ENCODE measurements around the gene GCNT4.

The GCNT4 gene

DNA sequence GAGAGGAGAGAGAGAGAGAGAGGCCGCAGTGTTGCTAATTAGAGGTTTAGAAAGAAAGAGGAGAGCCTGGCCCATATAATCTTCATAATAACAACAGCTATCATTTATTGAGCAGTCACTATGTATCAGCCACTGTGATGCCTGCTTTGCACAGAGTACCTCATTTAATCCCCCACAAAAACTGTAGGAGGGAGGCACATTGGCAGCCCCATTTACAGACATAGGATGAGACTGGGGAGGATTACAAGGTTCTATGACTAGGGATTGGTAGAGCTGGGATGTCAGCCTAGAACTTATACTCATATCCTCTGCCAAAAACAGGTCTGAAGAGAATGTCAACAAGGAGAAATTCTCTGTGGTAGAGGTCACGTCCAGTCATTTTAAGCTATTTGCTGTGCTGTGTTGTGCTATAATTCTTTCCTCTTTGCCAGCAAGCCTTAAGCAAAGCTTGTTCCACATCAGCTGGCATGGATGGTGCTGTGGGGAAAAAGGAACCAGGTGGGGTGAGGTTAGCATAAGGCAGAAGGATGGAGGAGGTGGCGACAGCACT, 6.7 kb upstream of the GCNT4 start:
- no peaks in the 10 kb centered on the region for H3K4me1 ChIP-seq (ENCODE audit: insufficient read depth, low read length, severe bottlenecking)
- no peak overlapping the region for H3K27ac ChIP-seq (ENCODE audit: low read depth, low read length, poor library complexity, severe bottlenecking)
- no peaks in the 10 kb centered on the region for H3F3A ChIP-seq (ENCODE audit: insufficient read depth, low read length)
- TF ChIP-seq EZH2 (IDR thresholded peaks at IDR 0.05; ENCODE audit: borderline replicate concordance, low read length), result no peak
- TF ChIP-seq, protein P1, sequence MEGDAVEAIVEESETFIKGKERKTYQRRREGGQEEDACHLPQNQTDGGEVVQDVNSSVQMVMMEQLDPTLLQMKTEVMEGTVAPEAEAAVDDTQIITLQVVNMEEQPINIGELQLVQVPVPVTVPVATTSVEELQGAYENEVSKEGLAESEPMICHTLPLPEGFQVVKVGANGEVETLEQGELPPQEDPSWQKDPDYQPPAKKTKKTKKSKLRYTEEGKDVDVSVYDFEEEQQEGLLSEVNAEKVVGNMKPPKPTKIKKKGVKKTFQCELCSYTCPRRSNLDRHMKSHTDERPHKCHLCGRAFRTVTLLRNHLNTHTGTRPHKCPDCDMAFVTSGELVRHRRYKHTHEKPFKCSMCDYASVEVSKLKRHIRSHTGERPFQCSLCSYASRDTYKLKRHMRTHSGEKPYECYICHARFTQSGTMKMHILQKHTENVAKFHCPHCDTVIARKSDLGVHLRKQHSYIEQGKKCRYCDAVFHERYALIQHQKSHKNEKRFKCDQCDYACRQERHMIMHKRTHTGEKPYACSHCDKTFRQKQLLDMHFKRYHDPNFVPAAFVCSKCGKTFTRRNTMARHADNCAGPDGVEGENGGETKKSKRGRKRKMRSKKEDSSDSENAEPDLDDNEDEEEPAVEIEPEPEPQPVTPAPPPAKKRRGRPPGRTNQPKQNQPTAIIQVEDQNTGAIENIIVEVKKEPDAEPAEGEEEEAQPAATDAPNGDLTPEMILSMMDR (IDR thresholded peaks at IDR 0.05; ENCODE audit: low read length), result no peak
- H3K79me2 ChIP-seq (ENCODE audit: insufficient read depth, low read length), result no peaks in the 10 kb centered on the region
- no peaks in the 10 kb centered on the region for H3K36me3 ChIP-seq (ENCODE audit: insufficient read depth, low read length)
- H3K4me3 ChIP-seq (ENCODE audit: low read depth, low read length, poor library complexity, severe bottlenecking), result no peak overlapping the region
- H2AFZ ChIP-seq (ENCODE audit: low read length), result no peak overlapping the region
- H3K9me3 ChIP-seq (ENCODE audit: low read length), result no peaks in the 10 kb centered on the region
- H3K27me3 ChIP-seq (ENCODE audit: insufficient read depth, low read length), result no peaks in the 10 kb centered on the region
- H3K9ac ChIP-seq (ENCODE audit: low read length), result no peak overlapping the region
- H4K20me1 ChIP-seq (ENCODE audit: insufficient read depth, low read length), result no peaks in the 10 kb centered on the region
- H3K9me2 ChIP-seq (ENCODE audit: low read depth, low read length), result no peaks in the 10 kb centered on the region
- H3K4me2 ChIP-seq (ENCODE audit: low read length), result no peak overlapping the region

DNA sequence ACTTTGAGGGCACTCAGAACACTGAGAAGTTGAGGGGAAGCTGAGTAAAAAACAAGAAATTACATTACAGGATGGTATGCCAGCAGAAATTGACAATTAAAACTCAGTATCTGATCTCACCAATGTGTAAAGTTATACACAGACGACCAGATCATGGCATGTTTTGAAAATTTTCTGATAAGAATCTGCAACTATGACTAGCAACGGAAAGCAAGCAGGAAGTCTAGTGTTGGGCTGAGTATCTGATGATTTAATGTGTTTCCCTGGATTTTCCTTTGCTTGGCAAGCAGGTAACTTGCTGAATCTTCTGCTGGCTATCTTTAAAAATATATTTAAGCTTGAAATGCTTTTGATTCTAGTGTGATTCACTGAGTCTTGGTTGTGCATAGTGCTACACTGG, 5.2 kb upstream of the GCNT4 start:
- H3K27ac ChIP-seq (ENCODE audit: low read depth, low read length, poor library complexity, severe bottlenecking), result no peak overlapping the region
- H3F3A ChIP-seq (ENCODE audit: insufficient read depth, low read length), result no peaks in the 10 kb centered on the region
- H3K9me2 ChIP-seq (ENCODE audit: low read depth, low read length), result no peaks in the 10 kb centered on the region
- no peak overlapping the region for H3K9ac ChIP-seq (ENCODE audit: low read length)
- no peak overlapping the region for H3K4me3 ChIP-seq (ENCODE audit: low read depth, low read length, poor library complexity, severe bottlenecking)
- no peaks in the 10 kb centered on the region for H3K27me3 ChIP-seq (ENCODE audit: insufficient read depth, low read length)
- H3K9me3 ChIP-seq (ENCODE audit: low read length), result no peaks in the 10 kb centered on the region
- H3K4me1 ChIP-seq (ENCODE audit: insufficient read depth, low read length, severe bottlenecking), result no peaks in the 10 kb centered on the region
- H3K79me2 ChIP-seq (ENCODE audit: insufficient read depth, low read length), result no peaks in the 10 kb centered on the region
- TF ChIP-seq EZH2 (IDR thresholded peaks at IDR 0.05; ENCODE audit: borderline replicate concordance, low read length), result no peak
- TF ChIP-seq, protein P1 (IDR thresholded peaks at IDR 0.05; ENCODE audit: low read length), result no peak
- H3K4me2 ChIP-seq (ENCODE audit: low read length), result no peak overlapping the region
- H2AFZ ChIP-seq (ENCODE audit: low read length), result no peak overlapping the region
- no peaks in the 10 kb centered on the region for H3K36me3 ChIP-seq (ENCODE audit: insufficient read depth, low read length)
- H4K20me1 ChIP-seq (ENCODE audit: insufficient read depth, low read length), result no peaks in the 10 kb centered on the region

- no peaks in the 10 kb centered on the region for H3K9me3 ChIP-seq (ENCODE audit: low read length)
- H3K79me2 ChIP-seq (ENCODE audit: insufficient read depth, low read length), result no peaks in the 10 kb centered on the region
- H3K27ac ChIP-seq (ENCODE audit: low read depth, low read length, poor library complexity, severe bottlenecking), result no peak overlapping the region
- H3K4me3 ChIP-seq (ENCODE audit: low read depth, low read length, poor library complexity, severe bottlenecking), result no peak overlapping the region
- no peaks in the 10 kb centered on the region for H3K36me3 ChIP-seq (ENCODE audit: insufficient read depth, low read length)
- H2AFZ ChIP-seq (ENCODE audit: low read length), result no peak overlapping the region
- H3K4me2 ChIP-seq (ENCODE audit: low read length), result no peak overlapping the region
- H3K9ac ChIP-seq (ENCODE audit: low read length), result no peak overlapping the region
- no peaks in the 10 kb centered on the region for H3K27me3 ChIP-seq (ENCODE audit: insufficient read depth, low read length)
- H4K20me1 ChIP-seq (ENCODE audit: insufficient read depth, low read length), result no peaks in the 10 kb centered on the region
- H3K9me2 ChIP-seq (ENCODE audit: low read depth, low read length), result no peaks in the 10 kb centered on the region
- H3K4me1 ChIP-seq (ENCODE audit: insufficient read depth, low read length, severe bottlenecking), result no peaks in the 10 kb centered on the region
- no peaks in the 10 kb centered on the region for H3F3A ChIP-seq (ENCODE audit: insufficient read depth, low read length)
- TF ChIP-seq, protein P1 (IDR thresholded peaks at IDR 0.05; ENCODE audit: low read length), result no peak
- no peak for TF ChIP-seq EZH2 (IDR thresholded peaks at IDR 0.05; ENCODE audit: borderline replicate concordance, low read length)
These were observed 3.4 kb upstream of the GCNT4 start for GRCh38 chr5:75055727-75056144.

All from OCI-LY1 (cell line).